Kidney glomerular epithelial cell (primary cell): ENCODE data around the gene EYA2.
"Not testable (repeated sequence)": the region's sequence is repeated elsewhere in the genome, so short reads cannot be mapped to it uniquely, and the experiment has no call there.

ENCODE experiments used
- DNase-seq: peaks from one replicate; lab custom pipeline; 2025; lab: John Stamatoyannopoulos, UW

EYA2 gene, protein sequence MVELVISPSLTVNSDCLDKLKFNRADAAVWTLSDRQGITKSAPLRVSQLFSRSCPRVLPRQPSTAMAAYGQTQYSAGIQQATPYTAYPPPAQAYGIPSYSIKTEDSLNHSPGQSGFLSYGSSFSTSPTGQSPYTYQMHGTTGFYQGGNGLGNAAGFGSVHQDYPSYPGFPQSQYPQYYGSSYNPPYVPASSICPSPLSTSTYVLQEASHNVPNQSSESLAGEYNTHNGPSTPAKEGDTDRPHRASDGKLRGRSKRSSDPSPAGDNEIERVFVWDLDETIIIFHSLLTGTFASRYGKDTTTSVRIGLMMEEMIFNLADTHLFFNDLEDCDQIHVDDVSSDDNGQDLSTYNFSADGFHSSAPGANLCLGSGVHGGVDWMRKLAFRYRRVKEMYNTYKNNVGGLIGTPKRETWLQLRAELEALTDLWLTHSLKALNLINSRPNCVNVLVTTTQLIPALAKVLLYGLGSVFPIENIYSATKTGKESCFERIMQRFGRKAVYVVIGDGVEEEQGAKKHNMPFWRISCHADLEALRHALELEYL

DNA sequence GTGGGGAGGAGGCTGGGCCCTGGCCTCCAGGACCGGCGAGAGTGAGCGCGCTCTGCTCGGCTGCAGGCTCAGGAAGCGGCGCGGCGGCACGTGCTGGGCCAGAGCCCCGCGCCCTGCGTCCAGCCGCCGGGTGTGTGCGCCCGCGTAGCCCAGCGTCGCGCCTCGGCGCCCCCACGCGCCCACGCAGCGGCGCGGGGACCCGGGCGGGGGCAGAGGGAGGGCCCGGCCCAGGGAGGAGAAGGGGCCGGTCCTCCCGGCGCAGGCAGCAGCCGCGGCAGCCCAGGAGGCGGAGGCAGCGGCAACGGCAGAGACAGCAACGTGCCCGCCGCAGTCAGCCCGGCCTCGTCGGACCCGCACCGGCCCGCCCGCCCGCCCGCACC is at the start of gene EYA2:
EYA2 (plus strand) TSS at position 265 of the 380 bp plus-strand sequence. CDS start 95,168 bp downstream, outside the sequence.
- DNase-seq, result no peak

DNA sequence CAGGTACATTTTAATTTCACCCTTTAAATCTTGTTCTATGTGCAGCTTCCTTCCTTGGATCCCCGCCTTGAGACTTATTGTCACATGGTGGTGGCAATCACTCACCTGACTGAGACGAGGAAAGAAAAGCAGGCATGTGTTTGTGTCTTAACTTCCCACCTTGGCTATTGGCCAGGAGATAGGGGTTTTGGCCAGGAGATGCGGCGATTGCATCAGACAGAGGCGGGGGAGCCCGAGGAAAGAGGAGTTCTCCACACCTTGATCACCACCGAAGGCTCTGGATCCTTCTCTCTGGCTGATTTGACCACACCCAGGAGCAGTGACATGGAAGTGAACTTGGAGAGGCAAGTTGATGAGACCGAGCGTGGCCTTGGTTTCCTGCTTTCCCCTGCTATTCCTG is 49.7 kb upstream of the EYA2 start:
- DNase-seq, result no peak

DNA sequence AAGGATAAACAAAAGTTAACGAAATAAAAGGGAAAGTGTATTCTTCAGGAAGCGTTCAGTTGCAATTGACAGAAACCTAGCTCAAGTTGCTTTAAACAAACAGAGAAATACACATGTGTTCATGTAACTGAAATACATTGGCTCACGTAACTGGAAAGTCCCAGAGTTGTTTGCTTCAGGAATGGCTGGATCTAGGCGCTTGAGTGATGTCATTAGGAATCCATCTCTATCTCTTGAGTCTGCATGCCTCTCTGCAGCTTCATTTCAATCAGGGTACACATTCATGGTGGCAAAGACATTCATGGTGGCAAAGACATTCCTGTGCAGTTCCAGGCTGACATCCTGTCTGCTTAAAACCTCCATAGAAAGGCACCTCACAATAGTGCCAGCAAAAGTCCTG is 45.4 kb upstream of the EYA2 start:
- no peak for DNase-seq

DNA sequence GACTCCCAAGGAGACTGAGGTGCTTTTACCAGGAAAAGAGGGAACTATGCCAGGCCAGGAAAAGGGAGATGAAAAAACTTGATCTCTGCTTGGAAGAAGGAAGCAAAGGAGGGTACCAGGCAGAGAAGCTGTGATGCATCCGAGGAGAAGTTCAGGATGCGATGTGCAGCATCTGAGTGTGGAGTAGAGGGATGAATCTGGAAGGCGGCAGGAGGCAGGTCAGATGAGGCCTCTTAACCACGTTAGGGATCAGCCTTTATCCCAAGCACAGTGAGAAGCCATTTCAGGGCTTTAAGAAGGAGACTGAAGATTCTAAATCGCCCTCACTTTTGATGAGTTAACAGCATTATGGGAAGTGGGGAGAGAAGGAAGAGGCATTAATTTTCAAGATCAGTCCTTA is 44.9 kb upstream of the EYA2 start:
- no peak for DNase-seq

DNA sequence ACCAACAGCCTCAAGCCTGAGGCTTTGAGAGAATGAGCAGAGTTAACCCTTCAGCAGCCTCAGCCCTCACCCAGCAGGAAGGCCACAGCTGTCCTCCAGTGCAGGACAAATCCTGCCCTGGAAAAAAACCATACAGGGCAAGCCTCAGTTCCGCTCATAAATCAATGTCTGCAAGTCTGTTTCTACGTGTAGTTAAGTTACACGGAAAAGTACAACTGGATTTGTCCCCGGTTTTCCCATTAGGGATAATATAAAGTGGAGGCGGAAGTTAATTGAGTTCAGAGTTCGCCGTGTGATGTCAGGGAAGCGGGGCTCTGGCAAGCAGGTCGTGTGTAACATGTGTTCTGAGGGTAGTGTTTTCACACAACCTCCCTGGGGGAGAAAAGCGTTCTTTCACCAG is 44.2 kb upstream of the EYA2 start:
- DNase-seq, result no peak

DNA sequence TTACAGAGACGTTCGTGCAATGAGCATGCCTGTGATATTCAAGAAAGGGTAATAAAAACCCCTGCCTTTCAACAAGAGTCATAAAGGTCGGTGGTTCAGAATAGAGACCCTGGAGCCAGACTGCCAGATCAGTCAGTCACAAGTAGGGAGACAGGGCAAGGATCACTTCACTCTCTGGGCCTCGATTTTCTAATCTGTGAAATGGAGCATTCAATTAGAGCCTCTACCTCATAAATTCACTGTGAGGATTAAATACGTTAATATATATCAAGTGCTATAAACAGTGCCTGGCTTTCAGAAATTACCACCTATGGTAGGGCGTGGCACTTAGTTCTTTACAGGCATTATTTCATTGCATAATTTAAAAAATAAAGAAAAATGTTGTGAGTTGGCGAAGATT is 43.7 kb upstream of the EYA2 start:
- no peak for DNase-seq

DNA sequence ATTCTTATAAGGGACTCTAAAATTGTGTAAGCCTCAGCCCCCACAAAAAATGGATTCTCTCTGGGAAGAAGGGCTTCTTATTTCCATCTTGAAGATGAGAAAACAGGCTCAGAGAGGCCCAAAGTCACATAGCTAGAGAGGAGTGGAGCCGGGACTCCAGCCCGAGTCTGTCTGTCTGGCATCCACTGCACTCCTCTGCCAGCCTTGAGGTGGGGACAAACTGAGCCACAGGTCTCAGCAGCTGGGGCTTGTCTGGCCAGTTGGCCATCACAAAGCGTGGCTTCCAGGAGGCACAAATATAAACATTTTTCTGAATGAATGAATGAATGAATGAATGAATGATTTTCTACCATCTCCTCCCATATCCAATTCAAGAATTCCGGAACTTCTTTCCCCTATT is 42.9 kb upstream of the EYA2 start:
- DNase-seq, result no peak

DNA sequence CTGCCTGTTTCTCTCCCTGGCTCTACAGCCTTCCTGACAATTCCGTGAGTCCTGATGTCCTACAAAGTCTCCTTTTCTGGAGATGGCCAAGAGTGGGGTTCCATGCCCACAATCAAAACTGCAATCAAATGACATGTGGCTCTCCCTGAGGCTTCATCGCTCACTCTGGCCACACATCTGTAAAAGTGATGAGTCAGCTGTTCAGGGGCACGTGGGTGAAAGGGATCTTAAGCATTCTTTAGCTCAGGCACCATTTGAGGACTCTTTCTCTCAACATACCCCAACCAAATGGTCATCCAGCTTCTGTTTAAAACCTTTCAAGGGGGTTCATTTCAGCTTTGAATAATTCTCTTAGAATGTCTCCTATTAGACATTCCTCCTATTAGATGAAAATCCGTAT is 42.3 kb upstream of the EYA2 start:
- DNase-seq, result no peak

DNA sequence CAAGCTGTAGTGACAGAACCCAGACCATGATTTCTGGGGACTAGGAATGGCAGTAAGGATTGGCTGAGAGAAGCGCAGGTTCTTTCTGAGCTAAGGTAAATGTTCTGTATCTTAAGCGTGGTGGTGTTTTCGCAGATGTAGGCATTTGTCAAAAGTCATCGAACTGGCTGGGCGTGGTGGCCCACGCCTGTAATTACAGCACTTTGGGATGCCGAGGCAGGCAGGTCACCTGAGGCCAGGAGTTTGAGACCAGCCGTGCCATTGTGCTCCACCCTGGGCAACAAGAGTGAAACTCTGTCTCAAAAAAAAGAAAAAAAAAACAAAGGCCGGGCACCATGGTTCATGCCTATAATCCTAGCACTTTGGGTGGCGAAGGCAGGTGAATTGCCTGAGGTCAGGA is 40.7 kb upstream of the EYA2 start:
- DNase-seq, result no peak

DNA sequence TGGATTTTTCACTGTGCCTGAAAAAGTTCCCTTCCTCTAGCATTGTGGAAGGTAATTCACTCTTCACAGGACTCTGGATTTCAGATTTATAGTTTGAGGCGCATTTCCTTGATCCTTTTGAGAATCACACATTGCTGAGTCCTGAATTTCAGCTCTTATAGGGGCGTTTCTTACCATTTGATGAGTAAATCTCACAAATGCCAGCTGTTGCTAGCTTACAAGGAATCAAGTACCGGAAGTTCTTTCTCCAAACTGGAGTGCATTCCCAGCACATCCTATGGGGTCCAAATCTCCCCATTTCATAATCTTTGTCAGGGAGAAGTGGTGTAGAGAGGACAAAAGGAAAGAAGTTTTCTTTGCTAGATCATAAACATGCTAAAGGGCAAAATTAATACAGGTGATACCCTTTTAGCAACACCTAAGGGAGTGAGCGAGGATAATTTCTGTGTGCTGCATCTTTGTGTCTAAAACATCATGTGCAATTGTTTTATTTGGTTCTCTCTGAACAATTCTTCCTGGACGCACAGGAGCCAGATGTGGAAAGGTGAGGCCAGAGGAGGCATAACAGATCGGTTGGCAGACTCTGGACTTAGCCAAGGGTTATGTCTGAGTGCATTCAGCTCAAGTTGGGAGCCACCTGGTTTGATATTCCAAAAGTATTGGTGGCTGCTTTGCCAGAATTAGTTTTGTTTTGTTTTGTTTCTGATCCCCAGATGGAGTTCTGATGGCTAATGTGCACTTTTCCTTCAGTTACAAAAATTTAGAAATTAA is 37.4 kb upstream of the EYA2 start:
- DNase-seq, result no peak

DNA sequence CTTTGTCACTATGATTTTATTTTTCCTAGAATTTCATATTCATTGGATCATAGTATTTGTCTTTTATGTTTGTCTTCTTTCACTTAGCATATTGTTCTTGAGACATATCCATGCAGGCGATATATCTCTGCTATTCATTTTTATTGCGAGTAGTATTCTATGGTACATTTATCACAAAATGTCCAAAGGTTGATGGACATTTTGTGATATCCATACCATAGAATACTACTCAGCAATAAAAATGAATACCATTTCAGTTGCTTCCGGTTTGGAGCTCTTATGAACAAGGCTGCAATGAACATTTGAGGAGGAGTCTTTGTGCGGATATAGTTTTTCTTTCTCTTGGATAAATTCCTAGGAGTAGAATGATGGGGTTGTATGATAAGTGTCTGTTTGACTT is 28.8 kb upstream of the EYA2 start:
- DNase-seq, result no peak

DNA sequence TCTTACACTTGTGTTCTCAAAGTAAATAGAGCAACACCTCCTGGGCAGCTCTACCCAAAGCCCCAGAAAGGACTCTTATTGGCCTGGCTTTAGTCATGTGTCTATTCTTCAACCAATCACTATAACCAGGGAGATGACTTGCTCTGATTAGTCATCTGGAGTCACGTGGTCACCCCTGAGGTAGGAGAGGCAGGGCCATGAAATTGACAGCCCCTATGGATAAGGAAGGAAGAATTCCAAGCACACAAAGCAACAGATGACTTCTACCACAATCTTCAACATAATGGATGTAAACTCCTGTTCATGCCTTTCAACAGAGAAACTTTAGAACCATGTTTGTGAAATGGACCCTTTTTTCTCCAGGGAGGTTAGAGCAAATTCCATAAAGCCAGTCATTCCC is 24.6 kb upstream of the EYA2 start:
- no peak for DNase-seq

DNA sequence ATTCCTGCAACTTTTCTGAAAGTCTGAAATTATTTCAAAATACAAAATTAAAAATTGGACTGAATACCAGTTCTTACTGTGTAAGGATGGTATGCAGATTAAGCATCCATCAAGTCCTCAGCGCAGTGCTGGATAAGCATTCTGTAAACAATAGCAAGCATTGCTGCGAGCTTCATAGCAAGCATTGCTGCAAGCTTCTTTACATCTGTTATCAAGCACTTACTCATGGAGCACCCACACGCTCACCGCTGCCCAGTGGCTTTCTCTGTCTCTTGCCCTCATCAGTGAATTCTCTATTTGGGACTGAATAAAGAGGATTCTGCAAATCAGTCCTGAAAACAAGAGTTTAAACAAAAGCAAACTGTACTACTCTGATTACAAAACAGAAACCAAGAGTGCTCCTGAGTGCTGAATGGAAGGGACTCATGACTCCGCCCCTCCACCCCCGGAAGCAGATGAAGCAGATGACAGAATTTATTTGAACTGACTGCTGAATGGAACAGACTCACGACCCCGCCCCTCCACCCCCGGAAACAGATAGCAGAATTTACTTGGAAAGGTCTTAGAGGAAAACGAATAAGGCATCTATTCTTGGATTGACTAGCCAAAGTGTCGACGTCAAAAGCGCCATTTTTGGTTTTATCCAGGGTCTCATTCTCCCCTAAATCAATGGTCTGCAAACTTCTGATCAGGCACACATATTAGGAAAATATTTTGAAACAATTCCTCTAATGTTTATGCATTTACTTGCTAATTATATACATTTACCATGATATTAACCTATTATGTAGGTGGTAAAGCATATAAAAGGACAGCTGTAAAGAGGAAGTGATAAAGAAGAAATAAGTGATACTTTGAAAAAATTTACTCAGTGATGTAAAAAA is 22.1 kb upstream of the EYA2 start:
- no peak for DNase-seq

DNA sequence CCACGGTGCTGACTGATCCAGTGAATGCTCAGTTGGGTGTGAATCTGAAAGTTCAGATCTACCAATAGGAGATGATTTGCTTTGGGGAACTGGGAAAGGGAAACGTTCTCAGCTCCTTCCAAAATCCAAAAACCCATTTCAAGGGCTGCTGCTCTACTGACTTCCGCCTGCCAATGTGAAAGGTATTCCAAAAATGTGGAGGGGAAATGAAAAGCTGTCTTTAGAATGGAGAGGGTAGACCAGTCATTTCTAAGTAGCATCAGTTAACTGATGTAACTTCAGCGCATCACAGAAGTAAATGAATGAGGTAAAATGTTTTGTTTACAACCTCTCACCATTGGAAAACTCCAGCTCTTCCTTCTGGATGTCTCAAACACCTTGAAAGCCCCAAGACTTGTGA is 19.6 kb upstream of the EYA2 start:
- no peak for DNase-seq

DNA sequence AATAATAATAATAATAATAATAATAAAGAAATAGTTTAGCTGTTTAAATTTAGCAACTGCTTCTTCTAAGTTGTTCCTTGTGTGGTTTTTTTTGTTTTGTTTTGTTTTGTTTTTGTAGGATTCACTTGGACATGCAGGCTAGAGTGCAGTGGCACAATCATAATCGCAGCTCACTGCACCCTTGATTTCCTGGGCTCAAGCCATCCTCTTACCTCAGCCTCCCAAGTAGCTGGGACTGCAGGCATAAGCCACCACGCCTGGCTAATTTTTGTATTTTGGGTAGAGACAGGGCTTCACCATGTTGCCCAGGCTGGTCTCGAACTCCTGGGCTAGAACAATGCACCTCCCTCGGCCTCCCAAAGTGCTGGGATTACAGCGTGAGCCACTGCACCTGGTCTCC is 15.3 kb upstream of the EYA2 start:
- no peak for DNase-seq

DNA sequence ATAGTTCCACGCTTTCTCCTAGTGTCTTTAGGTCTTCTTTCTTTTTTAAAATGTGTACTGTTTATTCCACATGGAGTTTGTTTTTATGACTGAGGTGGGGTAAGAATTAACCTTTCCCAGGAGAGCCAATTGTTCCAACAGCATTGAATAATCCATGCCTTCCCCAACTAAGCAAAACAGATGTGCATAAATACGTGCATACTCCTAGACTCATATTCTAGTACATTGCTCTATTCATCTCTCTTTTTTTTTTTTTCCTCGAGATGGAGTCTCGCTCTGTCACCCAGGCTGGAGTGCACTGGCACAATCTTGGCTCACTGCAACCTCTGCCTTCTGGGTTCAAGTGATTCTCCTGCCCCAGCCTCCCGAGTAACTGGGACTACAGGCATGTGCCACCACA is 14.7 kb upstream of the EYA2 start:
- DNase-seq, result not testable (repeated sequence)

DNA sequence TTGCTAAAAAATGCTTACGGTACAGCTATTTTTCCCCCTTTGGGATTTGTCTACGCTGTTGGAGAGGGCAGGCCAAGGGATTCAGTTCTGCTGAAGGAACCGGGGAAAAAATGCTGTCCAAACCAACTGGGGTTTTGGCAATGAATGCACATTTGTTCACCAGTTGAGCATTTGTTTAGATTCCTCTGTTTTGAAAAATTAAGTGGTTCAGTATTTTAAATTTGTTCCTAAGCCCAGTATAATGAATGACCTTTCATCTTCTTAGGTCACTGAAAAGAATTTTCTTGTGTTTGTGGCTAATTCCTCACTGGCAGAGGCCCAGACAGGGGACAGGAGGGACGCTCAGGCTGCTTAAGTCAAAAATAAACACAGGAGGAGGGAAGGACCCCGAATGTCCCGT is 10.8 kb upstream of the EYA2 start:
- no peak for DNase-seq

DNA sequence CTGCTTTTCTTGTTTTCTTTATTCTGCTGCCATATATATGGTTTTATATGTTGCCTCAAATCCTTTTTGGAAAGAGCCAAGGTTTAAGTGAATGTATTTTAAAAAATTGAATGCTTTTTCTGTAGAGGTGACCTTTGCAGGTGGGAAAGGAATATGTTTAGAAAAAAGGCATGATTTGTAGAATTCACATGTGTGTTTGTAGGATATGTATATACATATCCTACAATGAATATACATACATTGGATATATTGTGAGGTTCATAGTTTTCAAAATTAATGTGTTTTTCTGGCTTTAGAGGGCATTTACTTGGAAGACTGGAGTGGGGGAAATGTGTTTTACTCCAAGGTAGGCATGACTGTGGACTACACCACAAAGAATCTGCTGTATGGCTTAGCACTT is 4.0 kb upstream of the EYA2 start:
- no peak for DNase-seq

DNA sequence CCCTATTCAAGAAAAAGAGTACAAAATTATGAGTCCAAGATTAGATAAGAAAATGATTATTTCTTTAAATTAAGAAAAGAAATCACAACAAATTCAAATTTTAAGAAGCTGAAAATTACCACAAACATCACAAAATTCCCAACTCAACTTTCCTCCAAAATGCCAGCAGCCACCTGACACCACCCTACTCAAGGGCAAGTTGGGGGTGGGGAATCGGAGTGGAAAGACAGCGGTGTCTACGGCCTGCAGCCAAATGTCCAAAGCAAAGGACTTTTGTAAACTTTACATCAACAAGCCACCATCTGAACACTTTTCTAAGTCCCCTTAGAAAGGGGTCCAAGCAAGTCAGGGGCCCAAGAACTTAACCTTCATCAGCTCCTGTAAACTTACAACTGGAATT is 1.6 kb upstream of the EYA2 start:
- no peak for DNase-seq

DNA sequence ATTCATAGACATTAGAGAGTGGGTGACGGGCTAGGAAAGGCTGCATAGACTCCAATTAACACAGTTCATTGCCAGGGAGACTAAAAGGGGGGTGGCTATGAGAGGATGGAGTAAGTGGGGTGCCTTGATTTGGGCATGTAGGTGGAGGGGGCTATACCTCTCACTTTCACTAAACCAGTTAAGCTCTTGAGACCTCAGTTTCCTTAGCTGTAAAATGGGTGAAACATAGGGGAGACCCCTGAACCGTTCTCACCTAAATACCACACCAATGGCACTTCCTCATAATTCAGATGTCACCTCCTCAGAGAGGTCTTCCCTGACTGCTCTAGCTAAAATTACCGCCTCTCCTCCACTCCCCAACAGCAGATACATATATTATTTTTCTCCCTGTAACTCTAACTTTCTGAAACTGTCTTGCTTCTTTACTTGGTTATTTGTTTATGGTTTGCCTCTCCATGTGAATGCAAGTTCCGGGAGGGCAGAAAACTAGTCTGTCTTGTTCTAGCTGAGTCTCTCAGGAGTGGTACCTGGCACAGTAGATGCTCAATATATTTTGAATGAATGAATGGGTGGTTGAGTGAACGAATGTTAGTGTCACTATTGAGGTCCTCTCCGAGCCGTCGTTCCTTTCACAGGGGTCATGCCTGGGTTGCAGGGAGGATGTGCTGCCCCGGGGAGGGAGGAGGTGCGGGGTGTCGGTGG is 615 bp upstream of the EYA2 start:
- DNase-seq, result no peak

DNA sequence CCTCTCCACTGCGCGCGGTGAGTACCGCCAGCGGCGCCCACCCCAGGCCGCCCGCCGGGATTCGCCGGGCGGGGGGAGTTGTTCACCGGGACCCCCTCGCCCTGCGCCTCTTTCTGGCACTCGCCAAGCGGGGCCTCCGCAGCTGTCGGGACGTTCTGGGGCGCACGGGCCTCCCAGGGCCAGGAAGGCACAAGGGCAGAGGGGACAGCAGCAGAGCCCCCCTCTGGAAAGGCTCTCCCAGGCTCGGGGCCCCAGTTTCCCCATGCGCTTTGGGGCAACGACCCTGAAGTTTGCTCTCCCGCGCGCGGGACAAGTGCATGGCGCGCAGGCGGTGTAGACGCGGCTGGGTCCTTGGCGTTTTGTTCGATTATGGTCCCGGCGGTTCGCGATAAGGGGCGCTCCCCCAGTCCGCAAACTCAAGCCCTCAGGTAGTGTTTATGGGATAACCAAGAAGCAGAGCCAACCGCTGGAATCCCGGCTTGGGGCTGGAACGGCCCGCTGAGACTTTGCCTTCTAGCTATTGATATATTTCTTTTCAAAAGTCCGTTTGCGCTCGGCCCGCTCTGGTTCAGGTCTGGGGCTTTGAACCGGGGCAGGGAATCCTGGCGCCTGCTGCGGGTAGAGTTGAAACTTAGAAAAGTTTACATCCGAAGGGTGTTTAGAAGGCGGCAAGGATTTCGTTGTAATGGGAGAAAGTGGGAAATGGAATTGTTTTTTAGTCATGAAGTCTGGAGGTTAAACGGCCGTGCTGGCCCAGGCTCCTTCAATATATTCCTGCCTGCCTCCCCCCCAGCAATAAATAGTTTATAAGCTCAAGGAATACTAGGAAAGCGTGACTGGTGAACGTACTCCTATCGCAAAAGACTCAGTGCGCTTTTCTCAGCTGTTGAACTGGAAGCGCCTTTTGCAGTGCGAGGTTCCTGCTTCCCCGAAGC is 595 bp downstream of the EYA2 start:
- DNase-seq, result peak; percentile 15
